Measurements from ENCODE around the gene C6orf132.

C6orf132 gene

DNA sequence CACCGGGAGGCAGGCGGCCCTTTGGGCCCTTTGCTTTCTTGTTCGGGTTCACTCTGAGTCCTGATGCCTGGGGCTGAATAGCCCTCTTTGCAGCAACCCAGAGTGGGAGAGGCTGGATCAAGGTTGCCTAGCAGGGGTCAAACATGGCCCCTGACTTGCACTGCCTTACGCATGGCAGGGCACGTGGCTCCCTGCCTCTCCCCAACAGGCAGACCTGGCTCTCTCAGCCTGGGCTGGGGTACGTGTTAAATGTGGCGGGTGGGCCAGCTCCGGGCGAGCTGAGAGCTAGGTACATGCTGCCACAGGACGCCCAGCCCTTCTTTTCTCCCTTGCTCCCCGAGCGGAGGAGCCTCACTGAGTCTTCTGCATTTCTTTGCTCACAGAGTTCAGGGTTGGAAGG, 7.3 kb downstream of the C6orf132 start:
- DNase-seq (ENCODE audit: low spot score) = no peak

DNA sequence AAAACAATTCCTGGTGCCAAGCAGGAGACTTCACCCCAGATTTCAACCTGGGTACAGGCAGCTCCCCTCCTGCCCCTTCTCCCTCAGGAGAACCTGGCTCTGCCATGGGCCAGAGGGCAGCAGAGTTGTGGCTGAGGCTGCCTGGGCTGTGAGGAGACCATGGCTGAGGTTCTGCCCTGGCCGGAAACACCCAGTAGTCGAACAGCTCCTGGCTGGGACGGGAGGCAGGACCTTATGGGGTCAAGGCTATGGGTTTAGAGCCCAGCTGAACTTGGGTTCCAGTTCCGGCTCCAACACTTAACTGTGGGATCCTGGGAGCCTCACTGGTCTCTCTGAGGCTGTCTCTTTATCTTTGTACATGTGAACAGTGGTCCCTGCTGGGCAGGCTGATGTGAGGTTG, 8.5 kb downstream of the C6orf132 start:
- no peak for DNase-seq (ENCODE audit: low spot score)

- no peak for DNase-seq (ENCODE audit: low spot score)
Observed at GRCh38 chr6:42131531-42131930, 10.9 kb downstream of the C6orf132 start.

- no peak for DNase-seq (ENCODE audit: low spot score)
Observed at GRCh38 chr6:42129360-42129676, 13.1 kb downstream of the C6orf132 start.

GRCh38 chr6:42128460-42129359, 13.7 kb downstream of the C6orf132 start:
- no peak for DNase-seq (ENCODE audit: low spot score)

DNA sequence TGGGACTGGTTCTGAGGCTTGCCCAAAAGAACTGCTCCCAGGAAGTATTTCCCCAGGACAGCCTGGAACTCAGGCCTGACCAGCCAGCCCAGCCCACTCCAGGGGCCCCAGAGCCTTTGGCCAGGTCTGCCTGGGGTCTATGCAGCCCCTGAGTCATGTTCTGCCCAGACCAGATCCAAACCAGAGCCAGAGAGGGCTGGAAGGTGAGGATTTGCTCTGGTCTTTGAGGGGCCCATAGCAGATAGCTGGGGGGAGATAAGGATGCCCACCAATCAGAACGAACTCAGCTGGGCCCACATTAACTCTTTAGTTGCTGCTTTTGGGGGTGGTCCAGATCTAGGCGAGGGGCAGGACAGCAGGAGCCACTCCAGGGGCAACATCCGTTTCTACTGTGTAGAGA, 16.8 kb downstream of the C6orf132 start:
- DNase-seq (ENCODE audit: low spot score) = no peak

DNA sequence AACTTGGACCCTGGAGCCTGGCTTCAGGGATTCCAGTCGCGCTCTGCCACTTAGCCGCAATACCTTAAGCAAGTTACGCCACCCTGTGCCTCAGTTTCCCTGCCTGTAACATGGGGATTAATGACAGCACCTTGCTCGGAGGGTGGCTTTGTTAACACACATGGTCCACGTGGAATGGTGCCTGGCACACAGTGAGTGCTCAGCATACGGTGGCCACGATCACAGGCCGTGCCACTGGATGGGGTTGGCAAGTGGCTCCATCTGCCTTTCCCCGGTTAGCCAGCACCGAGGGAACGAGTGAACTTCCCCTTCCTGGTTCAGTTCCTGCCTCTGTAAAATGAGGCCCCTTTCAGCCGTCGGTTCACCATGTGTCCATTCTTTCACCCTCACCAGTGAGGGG, 17.2 kb downstream of the C6orf132 start:
- DNase-seq (ENCODE audit: low spot score) = no peak

GRCh38 chr6:42124223-42124836, 18.1 kb downstream of the C6orf132 start:
- no peak for DNase-seq (ENCODE audit: low spot score)

DNA sequence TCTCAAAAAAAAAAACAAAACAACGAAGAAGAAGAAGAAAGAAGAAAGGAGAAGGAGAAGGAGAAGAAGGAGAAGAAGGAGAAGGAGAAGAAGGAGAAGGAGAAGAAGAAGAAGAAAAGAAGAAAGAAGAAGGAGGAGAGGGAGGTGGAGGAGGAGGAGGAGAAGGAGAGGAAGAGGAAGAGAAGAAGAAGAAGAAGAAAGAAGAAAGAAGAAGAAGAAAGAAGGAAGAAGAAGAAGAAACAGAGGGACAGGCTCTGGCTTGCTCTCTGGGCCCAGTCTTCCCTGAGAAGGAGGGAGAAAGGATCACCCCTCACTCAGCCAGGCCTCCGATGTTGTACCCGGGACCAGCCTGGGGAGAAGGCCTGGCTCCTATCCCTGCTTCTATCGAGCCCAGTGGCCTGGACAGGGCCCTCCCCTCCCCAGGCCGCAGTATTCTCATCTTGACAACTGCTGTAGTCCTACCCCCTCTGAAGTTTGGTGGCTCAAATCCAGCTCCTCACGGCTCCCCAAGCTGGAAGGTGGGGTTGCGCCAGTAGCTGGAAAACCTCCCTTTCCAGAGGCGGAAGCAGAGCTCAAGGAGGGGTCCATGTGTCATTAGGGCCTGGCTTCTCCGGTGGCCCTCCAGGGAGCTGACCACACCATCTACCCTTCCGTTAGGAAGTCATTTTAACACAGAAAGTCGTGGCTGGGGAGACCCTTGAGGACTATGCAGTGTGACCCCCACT, 18.9 kb downstream of the C6orf132 start:
- no peak for DNase-seq (ENCODE audit: low spot score)

GRCh38 chr6:42120895-42121865, 21.2 kb downstream of the C6orf132 start:
- no peak for DNase-seq (ENCODE audit: low spot score)

GRCh38 chr6:42118162-42119001, 24.0 kb downstream of the C6orf132 start:
- no peak for DNase-seq (ENCODE audit: low spot score)

- no peak for DNase-seq (ENCODE audit: low spot score)
Observed at GRCh38 chr6:42117843-42118161, 24.6 kb downstream of the C6orf132 start.

GRCh38 chr6:42113936-42114636, 28.3 kb downstream of the C6orf132 start:
- no peak for DNase-seq (ENCODE audit: low spot score)

GRCh38 chr6:42112351-42112750, 30.1 kb downstream of the C6orf132 start:
- DNase-seq (ENCODE audit: low spot score) = no peak

DNA sequence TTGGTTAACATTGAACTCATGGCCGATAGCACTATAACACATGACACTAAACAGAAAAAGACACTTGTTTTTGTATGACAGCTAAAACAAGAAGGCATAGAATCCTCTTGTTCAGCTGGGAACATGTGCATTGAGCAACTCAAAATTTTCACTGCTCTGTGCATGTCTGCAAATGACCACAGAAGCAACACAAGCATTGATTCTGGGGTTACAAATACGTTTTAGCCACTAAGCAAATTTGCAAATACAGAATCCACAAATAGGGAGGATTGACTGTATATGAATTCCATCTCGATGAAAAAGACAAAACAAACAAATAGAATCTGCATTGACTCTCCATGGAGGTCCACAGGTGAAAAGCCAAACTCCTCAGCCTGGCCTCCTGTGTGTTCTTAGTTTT, 31.7 kb downstream of the C6orf132 start:
- no peak for DNase-seq (ENCODE audit: low spot score)

GRCh38 chr6:42108071-42108470, 34.3 kb downstream of the C6orf132 start:
- no peak for DNase-seq (ENCODE audit: low spot score)

- no peak for DNase-seq (ENCODE audit: low spot score)
Observed at GRCh38 chr6:42106112-42107023, 36.1 kb downstream of the C6orf132 start.

DNA sequence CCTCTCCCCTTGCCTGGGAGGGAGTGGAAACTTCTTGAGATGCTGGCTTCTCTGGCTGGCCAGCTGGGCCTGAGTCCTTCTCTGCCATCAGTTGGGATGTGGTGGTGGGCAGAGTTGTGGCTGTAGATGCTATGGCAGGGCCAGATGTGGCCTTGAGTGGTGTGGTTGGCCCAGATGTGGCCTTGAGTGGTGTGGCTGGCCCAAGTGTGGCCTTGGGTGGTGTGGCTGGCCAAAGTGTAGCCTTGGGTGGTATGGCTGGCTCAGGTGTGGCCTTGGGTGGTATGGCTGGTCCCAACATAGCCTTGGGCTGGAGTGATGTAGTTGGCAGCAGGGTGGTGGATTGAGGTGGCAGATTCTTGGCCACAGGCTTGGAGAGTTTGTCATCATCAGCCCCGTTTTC, 36.7 kb downstream of the C6orf132 start:
- no peak for DNase-seq (ENCODE audit: low spot score)

GRCh38 chr6:42105156-42105648, 37.2 kb downstream of the C6orf132 start:
- DNase-seq (ENCODE audit: low spot score) = no peak

All from activated CD4-positive, alpha-beta T cell treated with anti-CD3 and anti-CD28 coated beads, Interleukin-2, Interleukin-4, amounts not matched to agents 100 ng/mL and 50 ng/mL, durations not matched to agents 16 hours and 8 hours (primary cell).